ENCODE measurements around the gene TIGD6.

DNA sequence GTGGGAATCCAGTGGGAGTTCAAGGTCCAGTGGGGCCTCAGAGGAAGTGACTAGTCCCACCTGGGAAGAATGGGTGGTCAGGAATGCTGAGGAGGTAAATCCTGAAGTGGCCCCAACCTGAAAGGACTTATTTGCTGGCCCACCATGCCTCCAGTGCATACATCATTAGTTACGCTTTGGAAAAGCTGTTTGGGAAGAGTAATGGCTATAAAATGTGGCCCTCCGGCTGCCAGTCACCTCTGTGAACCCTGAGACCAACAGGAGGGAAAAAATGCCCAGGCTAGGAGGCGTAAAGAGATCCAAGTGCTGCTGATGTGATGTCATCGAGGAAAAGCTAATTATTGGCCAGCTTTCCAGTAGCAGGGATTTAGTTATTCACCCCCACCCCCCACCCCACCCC, 42.6 kb downstream of the TIGD6 start:
- no peak for TF ChIP-seq JUNB (IDR thresholded peaks at IDR 0.05)
- no peak for TF ChIP-seq YY1 (IDR thresholded peaks at IDR 0.05; ENCODE audit: low read depth, low read length)
- no peak for TF ChIP-seq SMAD1 (IDR thresholded peaks at IDR 0.05; ENCODE audit: low read depth, partially characterized antibody)
- no peak for TF ChIP-seq POLR2AphosphoS5 (IDR thresholded peaks at IDR 0.05; ENCODE audit: low read length)
- TF ChIP-seq, protein P1, sequence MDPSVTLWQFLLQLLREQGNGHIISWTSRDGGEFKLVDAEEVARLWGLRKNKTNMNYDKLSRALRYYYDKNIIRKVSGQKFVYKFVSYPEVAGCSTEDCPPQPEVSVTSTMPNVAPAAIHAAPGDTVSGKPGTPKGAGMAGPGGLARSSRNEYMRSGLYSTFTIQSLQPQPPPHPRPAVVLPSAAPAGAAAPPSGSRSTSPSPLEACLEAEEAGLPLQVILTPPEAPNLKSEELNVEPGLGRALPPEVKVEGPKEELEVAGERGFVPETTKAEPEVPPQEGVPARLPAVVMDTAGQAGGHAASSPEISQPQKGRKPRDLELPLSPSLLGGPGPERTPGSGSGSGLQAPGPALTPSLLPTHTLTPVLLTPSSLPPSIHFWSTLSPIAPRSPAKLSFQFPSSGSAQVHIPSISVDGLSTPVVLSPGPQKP (IDR thresholded peaks at IDR 0.05; ENCODE audit: low read depth, low read length), result no peak
- TF ChIP-seq ESRRA (IDR thresholded peaks at IDR 0.05; ENCODE audit: low read length), result no peak
- TF ChIP-seq NFIC (IDR thresholded peaks at IDR 0.05; ENCODE audit: low read depth, low read length), result no peak
- TF ChIP-seq, protein P2, sequence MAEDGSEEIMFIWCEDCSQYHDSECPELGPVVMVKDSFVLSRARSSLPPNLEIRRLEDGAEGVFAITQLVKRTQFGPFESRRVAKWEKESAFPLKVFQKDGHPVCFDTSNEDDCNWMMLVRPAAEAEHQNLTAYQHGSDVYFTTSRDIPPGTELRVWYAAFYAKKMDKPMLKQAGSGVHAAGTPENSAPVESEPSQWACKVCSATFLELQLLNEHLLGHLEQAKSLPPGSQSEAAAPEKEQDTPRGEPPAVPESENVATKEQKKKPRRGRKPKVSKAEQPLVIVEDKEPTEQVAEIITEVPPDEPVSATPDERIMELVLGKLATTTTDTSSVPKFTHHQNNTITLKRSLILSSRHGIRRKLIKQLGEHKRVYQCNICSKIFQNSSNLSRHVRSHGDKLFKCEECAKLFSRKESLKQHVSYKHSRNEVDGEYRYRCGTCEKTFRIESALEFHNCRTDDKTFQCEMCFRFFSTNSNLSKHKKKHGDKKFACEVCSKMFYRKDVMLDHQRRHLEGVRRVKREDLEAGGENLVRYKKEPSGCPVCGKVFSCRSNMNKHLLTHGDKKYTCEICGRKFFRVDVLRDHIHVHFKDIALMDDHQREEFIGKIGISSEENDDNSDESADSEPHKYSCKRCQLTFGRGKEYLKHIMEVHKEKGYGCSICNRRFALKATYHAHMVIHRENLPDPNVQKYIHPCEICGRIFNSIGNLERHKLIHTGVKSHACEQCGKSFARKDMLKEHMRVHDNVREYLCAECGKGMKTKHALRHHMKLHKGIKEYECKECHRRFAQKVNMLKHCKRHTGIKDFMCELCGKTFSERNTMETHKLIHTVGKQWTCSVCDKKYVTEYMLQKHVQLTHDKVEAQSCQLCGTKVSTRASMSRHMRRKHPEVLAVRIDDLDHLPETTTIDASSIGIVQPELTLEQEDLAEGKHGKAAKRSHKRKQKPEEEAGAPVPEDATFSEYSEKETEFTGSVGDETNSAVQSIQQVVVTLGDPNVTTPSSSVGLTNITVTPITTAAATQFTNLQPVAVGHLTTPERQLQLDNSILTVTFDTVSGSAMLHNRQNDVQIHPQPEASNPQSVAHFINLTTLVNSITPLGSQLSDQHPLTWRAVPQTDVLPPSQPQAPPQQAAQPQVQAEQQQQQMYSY (CRISPR knock-in tag; IDR thresholded peaks at IDR 0.05), result no peak
- TF ChIP-seq CREB1 (IDR thresholded peaks at IDR 0.05; ENCODE audit: low read depth), result no peak
- TF ChIP-seq, protein P3, sequence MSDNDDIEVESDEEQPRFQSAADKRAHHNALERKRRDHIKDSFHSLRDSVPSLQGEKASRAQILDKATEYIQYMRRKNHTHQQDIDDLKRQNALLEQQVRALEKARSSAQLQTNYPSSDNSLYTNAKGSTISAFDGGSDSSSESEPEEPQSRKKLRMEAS (IDR thresholded peaks at IDR 0.05; ENCODE audit: low read depth, low read length), result no peak
- TF ChIP-seq, protein P4, sequence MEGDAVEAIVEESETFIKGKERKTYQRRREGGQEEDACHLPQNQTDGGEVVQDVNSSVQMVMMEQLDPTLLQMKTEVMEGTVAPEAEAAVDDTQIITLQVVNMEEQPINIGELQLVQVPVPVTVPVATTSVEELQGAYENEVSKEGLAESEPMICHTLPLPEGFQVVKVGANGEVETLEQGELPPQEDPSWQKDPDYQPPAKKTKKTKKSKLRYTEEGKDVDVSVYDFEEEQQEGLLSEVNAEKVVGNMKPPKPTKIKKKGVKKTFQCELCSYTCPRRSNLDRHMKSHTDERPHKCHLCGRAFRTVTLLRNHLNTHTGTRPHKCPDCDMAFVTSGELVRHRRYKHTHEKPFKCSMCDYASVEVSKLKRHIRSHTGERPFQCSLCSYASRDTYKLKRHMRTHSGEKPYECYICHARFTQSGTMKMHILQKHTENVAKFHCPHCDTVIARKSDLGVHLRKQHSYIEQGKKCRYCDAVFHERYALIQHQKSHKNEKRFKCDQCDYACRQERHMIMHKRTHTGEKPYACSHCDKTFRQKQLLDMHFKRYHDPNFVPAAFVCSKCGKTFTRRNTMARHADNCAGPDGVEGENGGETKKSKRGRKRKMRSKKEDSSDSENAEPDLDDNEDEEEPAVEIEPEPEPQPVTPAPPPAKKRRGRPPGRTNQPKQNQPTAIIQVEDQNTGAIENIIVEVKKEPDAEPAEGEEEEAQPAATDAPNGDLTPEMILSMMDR (IDR thresholded peaks at IDR 0.05 in 2 of 3, conservative IDR thresholded peaks at IDR 0.05 in 1 of 3; ENCODE audit: control insufficient read depth in 2 of 3, extremely low read depth in 1 of 3, insufficient read depth in 1 of 3, low read depth in 3 of 3, low read length in 3 of 3), result no peak

Measured in GM12878 (cell line).